CD4-positive, alpha-beta T cell treated with Interferon alpha-2 for 1 hour (primary cell): ENCODE results near the gene RNF11.

ENCODE experiments used
- DNase-seq, 2 donors: peaks; one replicate each; pipeline ENCODE4 v3.0.0-alpha.2; 2020 to 2022

The RNF11 gene

GRCh38 chr1:51316113-51316845 is 80.2 kb downstream of the RNF11 start:
- DNase-seq: no peak

GRCh38 chr1:51316846-51317120 is 80.7 kb downstream of the RNF11 start:
- no peak for DNase-seq

GRCh38 chr1:51317798-51318197 is 81.7 kb downstream of the RNF11 start:
- DNase-seq: no peak

GRCh38 chr1:51320967-51321923 is 85.2 kb downstream of the RNF11 start:
- DNase-seq: no peak

GRCh38 chr1:51321924-51322280 is 85.8 kb downstream of the RNF11 start:
- DNase-seq: no peak

- no peak for DNase-seq
Measured at GRCh38 chr1:51322417-51323101, 86.5 kb downstream of the RNF11 start.
